ENCODE data around the gene PIP4P1. TPM values are rescaled to one million over a fixed set of nuclear protein-coding genes. Genes with fewer than 3 reads are reported as not detected.

The PIP4P1 gene
- total and polyA plus RNA-seq, 2 of the 13 experiments (the other 11 are each of a cell fraction or from before 2014, with no cell fraction given) = 33.4 to 47.0 TPM

- H3K4me1 ChIP-seq (ENCODE audit: insufficient read depth, low read length) = peaks cover 26% of the 10 kb centered on the region
- H3K36me3 ChIP-seq (replicated peaks in 1 of 2; ENCODE audit: control insufficient read depth in 1 of 2, insufficient read depth in 2 of 2, low read length in 2 of 2) = no peaks in the 10 kb centered on the region
- H2AFZ ChIP-seq (ENCODE audit: low read length) = no peak overlapping the region
- no TSS peak for BruUV-seq (replicated peaks)
- CTCF ChIA-PET (ENCODE audit: low intra/inter-chr PET ratio, low total read pairs) = no interaction called here
- no peaks in the 10 kb centered on the region for H4K20me1 ChIP-seq (ENCODE audit: insufficient read depth, low read length)
- FAIRE-seq = no peak
- no peak overlapping the region for H3K4me3 ChIP-seq (replicated peaks in 1 of 3; ENCODE audit: insufficient read depth in 1 of 3, low read depth in 2 of 3, low read length in 3 of 3)
- H3K9ac ChIP-seq (ENCODE audit: insufficient read depth, low read depth, low read length) = no peak overlapping the region
- no peaks in the 10 kb centered on the region for H3K9me3 ChIP-seq (ENCODE audit: low read length)
- peaks cover 0 to 10% of the 10 kb centered on the region in 2 experiments; a peak in 1 of 5 replicates for H3K27me3 ChIP-seq (ENCODE audit: control insufficient read depth in 1 of 2, insufficient read depth in 2 of 2, low read length in 2 of 2)
- no peak overlapping the region for H3K4me2 ChIP-seq (ENCODE audit: low read depth, low read length)
- intact Hi-C loops (cut with micrococcal nuclease; ENCODE audit: unreplicated experiment) = no loop called here
- POLR2A ChIA-PET = no interaction called here
- in situ Hi-C loops (cut with HindIII; ENCODE audit: extremely low pct_ligation_motif_present, low pct_unique_long_range_greater_than_20kb) = no loop called here
- WGBS (ENCODE audit: low lambda C conversion rate) = 80% methylated on average over 2 of the region's 2 CpGs
- ATAC-seq = no peak
- no peak for DNase-seq (ENCODE audit: low spot score)
- H3K79me2 ChIP-seq (ENCODE audit: insufficient read depth, low read length) = no peaks in the 10 kb centered on the region
- no peak for TF ChIP-seq HDAC1 (CRISPR knock-in tag; IDR thresholded peaks at IDR 0.05)
- TF ChIP-seq ZNF720 (CRISPR knock-in tag; IDR thresholded peaks at IDR 0.05) = no peak
- no peak for TF ChIP-seq JDP2 (CRISPR knock-in tag; IDR thresholded peaks at IDR 0.05; ENCODE audit: borderline replicate concordance)
- TF ChIP-seq ZNF20 (CRISPR knock-in tag; IDR thresholded peaks at IDR 0.05) = no peak
- TF ChIP-seq ZNF335 (CRISPR knock-in tag; IDR thresholded peaks at IDR 0.05) = no peak
- TF ChIP-seq MYC (CRISPR knock-in tag; IDR thresholded peaks at IDR 0.05; ENCODE audit: borderline replicate concordance) = no peak
- no peak for TF ChIP-seq ATF4 (CRISPR knock-in tag; IDR thresholded peaks at IDR 0.05)
- no peak for TF ChIP-seq SKI (IDR thresholded peaks at IDR 0.05; ENCODE audit: partially characterized antibody)
- no peak for TF ChIP-seq ZFP36L1 (CRISPR knock-in tag; IDR thresholded peaks at IDR 0.05)
- TF ChIP-seq CREB1 (IDR thresholded peaks at IDR 0.05) = no peak
- TF ChIP-seq CREB1 (CRISPR knock-in tag; IDR thresholded peaks at IDR 0.05) = no peak
- TF ChIP-seq AGO2 (optimal IDR thresholded peaks at IDR 0.05; ENCODE audit: low read depth, low read length) = no peak
- no peak for TF ChIP-seq TCF7 (IDR thresholded peaks at IDR 0.05; ENCODE audit: low read depth)
- TF ChIP-seq NCOA5 (CRISPR knock-in tag; IDR thresholded peaks at IDR 0.05) = no peak
- no peak for TF ChIP-seq E2F1 (CRISPR knock-in tag; IDR thresholded peaks at IDR 0.05)
- H3K27ac ChIP-seq (ENCODE audit: extremely low read length, insufficient read depth, low read length) = no peak overlapping the region
These were observed 32.4 kb upstream of the PIP4P1 start for GRCh38 chr14:20493634-20494033.
